Natural killer cell (primary cell): ENCODE data around the gene PAAF1. TPM values are rescaled to one million over a fixed set of nuclear protein-coding genes. Genes with fewer than 3 reads are reported as not detected.

Experiments
- ATAC-seq, 3 donors: fragments of 150-1000 bp in 2 of 3; fragments of 200-7000 bp in 1 of 3; cut with Tn5 transposase; 1 replicate in 1 of 3; 2 replicates in 2 of 3; pipeline ENCODE4 v1.10.0; 2021; ENCODE audit warnings: mild to moderate bottlenecking in 2 of 3, moderate library complexity in 2 of 3
- DNase-seq, 2 donors: peaks; one replicate each; pipeline versions ENCODE4 v3.0.0 to v3.0.0-alpha.2; 2013 to 2021; ENCODE audit warnings: mixed read lengths in 1 of 2
- H3K27ac ChIP-seq: one replicate; pipeline ENCODE4 v1.5.1; 2013; ENCODE audit warnings: mild to moderate bottlenecking, low read length
- H3K27me3 ChIP-seq: one replicate; pipeline ENCODE4 v1.6.1; 2013; ENCODE audit warnings: low read length; ENCODE audit not compliant: control insufficient read depth, insufficient read depth
- H3K36me3 ChIP-seq: one replicate; pipeline ENCODE4 v1.6.1; 2013; ENCODE audit warnings: low read length; ENCODE audit not compliant: control insufficient read depth, insufficient read depth
- H3K4me1 ChIP-seq: one replicate; pipeline ENCODE4 v1.6.1; 2013; ENCODE audit warnings: low read length; ENCODE audit not compliant: control insufficient read depth, insufficient read depth
- H3K4me3 ChIP-seq: one replicate; pipeline ENCODE4 v1.5.1; 2013; ENCODE audit warnings: low read length
- H3K9me3 ChIP-seq: one replicate; pipeline ENCODE4 v1.6.1; 2013; ENCODE audit warnings: low read length; ENCODE audit not compliant: control insufficient read depth, insufficient read depth
- H3K27ac Mint-ChIP-seq, 2 donors: one replicate each; pipeline ENCODE4 v1.8.0; 2022; ENCODE audit warnings: mild to moderate bottlenecking in 2 of 2, mixed read lengths in 2 of 2, moderate library complexity in 1 of 2
- H3K27me3 Mint-ChIP-seq, 2 donors: one replicate each; pipeline ENCODE4 v1.8.0; 2022; ENCODE audit warnings: low read depth in 2 of 2, mixed read lengths in 2 of 2
- H3K36me3 Mint-ChIP-seq: one replicate; pipeline ENCODE4 v1.8.0; 2022; ENCODE audit warnings: mixed read lengths
- H3K4me1 Mint-ChIP-seq, 2 donors: one replicate each; pipeline ENCODE4 v1.8.0; 2022; ENCODE audit warnings: mixed read lengths in 2 of 2
- H3K4me3 Mint-ChIP-seq: one replicate; pipeline ENCODE4 v1.8.0; 2022; ENCODE audit warnings: mild to moderate bottlenecking, moderate library complexity, mixed read lengths
- H3K9me3 Mint-ChIP-seq, 2 donors: one replicate each; pipeline ENCODE4 v1.8.0; 2022; ENCODE audit warnings: mixed read lengths in 2 of 2
- WGBS: methylation state at CpG from one replicate; pipeline ENCODE4 v1.1.7; 2013; ENCODE audit warnings: missing lambda C conversion rate; ENCODE audit not compliant: insufficient coverage; 5-methylcytosine and 5-hydroxymethylcytosine counted together
- intact Hi-C: fragments of 100-400 bp; cut with micrococcal nuclease; formaldehyde crosslinking; loops from one replicate; pipeline ENCODE4 v1.14.2; 2022
- total RNA-seq, 4 donors: library from RNA; stranded (reverse); fragments of 120-200 nt in 1 of 4; gene quantifications; one replicate each; pipeline versions ENCODE4 v1.2.3 to v1.2.4, GENCODE V29; 2013 to 2022
- TF ChIP-seq, protein P1 (sequence below): fragments of 200-600 bp; IDR thresholded peaks from one replicate; pipeline ENCODE4 v1.8.0; 2022; ENCODE audit warnings: antibody characterized with exemption

PAAF1 gene
- total RNA-seq, 3 donors from 2014 or later (not counting 1 experiment from before 2014, with no cell fraction given), result 12.0 to 14.9 (median 13.7) TPM

DNA sequence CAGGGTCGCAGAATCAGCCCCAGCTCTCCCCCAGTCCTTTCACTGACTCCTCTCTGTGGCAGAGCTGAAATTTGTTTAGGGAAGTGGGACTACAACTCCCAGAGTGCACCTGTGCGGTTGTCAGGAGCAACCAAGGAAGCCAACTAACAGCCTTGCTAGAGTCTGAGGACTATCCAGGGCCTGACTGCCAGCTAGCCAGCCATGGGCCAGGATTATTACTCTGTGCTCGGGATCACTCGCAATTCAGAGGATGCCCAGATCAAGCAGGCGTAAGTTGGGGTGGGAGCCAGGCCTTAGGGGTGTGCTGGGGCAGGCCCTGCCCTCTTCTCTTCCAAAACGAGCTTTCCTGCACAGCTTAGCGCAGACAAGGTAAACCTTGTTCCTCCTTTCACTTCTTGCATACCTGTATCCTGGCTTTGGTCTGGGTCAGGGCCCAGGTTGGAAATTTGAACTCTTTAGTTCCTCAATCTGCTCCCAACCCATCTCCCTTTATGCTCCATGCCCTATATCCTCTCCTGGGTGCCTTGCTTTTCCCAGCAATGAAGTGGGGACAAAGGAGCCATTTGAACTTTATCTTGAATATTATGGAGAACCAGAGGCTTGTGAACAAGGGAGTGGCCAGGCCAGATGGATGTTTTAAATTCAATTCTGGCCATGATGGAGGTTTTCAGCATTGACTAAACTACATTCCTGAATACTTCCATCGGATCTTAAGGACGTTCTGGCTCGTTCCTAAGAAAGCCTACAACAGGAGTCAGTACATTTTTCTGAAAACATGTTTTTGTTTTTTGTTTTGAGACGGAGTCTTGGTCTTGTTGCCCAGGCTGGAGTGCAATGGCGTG, 74.3 kb downstream of the PAAF1 start, which contains the start of gene DNAJB13:
Gene DNAJB13, plus strand, starts transcription at position 158 of the 842 bp plus-strand sequence. Its CDS starts 44 bp downstream, at position 202.
- Mint-ChIP-seq H3K36me3 (no peaks in the 10 kb centered on the region), H3K27me3 (peaks cover 4 to 6% of the 10 kb centered on the region in 2 donors), H3K9me3 (no peaks in the 10 kb centered on the region), H3K4me3 (no peak within 1 kb of the TSS), H3K4me1 (no peaks in the 10 kb centered on the region), H3K27ac (peak within 1 kb of the TSS in 1 of 2 donors; percentile 30)
- Histone ChIP-seq H3K27ac (no peak within 1 kb of the TSS), H3K27me3 (no peaks in the 10 kb centered on the region), H3K36me3 (no peaks in the 10 kb centered on the region), H3K4me3 (no peak within 1 kb of the TSS), H3K9me3 (no peaks in the 10 kb centered on the region), H3K4me1 (no peaks in the 10 kb centered on the region)
- intact Hi-C loops, result no loop called here
- TF ChIP-seq, protein P1, sequence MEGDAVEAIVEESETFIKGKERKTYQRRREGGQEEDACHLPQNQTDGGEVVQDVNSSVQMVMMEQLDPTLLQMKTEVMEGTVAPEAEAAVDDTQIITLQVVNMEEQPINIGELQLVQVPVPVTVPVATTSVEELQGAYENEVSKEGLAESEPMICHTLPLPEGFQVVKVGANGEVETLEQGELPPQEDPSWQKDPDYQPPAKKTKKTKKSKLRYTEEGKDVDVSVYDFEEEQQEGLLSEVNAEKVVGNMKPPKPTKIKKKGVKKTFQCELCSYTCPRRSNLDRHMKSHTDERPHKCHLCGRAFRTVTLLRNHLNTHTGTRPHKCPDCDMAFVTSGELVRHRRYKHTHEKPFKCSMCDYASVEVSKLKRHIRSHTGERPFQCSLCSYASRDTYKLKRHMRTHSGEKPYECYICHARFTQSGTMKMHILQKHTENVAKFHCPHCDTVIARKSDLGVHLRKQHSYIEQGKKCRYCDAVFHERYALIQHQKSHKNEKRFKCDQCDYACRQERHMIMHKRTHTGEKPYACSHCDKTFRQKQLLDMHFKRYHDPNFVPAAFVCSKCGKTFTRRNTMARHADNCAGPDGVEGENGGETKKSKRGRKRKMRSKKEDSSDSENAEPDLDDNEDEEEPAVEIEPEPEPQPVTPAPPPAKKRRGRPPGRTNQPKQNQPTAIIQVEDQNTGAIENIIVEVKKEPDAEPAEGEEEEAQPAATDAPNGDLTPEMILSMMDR, result no peak
- peak in 2 of 3 donors; percentile 36 to 42 for ATAC-seq
- peak in 1 of 2 donors; percentile 44 for DNase-seq
- WGBS, result 94% methylated on average over 12 of the region's 12 CpGs

DNA sequence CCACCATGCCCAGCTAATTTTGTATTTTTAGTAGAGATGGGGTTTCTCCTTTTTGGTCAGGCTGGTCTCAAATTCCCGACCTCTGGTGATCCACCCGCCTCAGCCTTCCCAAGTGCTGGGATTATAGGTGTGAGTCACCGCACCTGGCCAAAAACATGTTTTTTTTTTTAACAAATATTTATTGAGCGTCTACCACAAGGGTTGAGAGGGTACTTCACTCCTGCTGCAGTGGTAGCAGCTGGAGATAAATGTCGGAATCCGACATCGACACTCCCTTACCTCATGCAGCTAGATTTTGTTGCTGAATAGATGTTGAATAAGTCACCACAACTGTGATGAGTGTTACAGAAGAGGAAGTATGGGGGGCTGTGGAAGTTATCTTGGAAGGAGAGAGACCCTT, 75.0 kb downstream of the PAAF1 start:
- intact Hi-C loops, result no loop called here

DNA sequence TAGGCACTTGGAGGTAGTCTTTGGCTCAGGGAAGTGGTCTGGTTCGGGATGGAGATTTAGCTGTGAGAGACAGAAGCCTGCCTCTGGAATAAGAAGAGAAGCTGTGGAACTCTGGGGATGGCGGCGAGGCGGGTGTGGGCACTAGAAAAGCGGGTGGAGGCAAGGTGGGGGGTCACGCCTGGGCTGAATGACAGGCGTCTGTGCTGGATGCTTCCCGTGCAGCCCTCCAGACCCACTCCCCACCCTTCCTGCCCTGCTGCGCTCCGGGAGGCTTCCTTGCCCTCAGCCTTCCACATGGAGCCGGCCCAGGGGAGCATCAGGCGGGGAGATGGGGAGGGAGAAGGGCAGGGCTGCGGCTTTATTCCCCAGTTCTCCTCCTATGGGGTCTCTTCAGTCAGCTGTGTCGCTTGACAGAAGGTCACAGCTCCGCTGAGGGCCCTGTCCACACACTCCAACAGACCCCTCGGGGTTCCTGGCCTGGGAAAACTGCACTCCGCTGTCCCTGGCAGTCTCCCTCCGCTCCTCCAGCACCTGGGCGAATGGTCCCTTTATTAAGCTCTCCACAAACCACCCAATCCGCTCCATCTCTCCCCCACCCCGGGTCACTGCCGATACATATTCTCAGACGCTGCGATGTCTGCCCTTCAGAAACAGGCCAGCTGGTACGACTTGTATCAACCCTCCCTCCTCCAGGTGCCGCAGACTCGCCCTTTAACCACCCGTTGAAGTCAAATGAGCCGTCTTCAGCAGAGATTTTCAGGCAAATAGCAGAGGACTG, 80.3 kb downstream of the PAAF1 start:
- Histone ChIP-seq H3K9me3 (no peaks in the 10 kb centered on the region), H3K4me3 (no peak overlapping the region), H3K4me1 (no peaks in the 10 kb centered on the region), H3K27me3 (no peaks in the 10 kb centered on the region), H3K27ac (no peak overlapping the region), H3K36me3 (no peaks in the 10 kb centered on the region)
- H3K36me3 Mint-ChIP-seq, result no peaks in the 10 kb centered on the region
- no peaks in the 10 kb centered on the region for H3K9me3 Mint-ChIP-seq
- WGBS, result 59% methylated on average over 28 of the region's 29 CpGs
- ATAC-seq (peak in 1 of 3 donors; percentile 15), DNase-seq (no peak)
- H3K4me3 Mint-ChIP-seq, result peak overlapping the region; percentile 53
- TF ChIP-seq, protein P1, result no peak
- peaks cover 17 to 29% of the 10 kb centered on the region in 2 donors for H3K27me3 Mint-ChIP-seq
- no peak overlapping the region for H3K27ac Mint-ChIP-seq
- H3K4me1 Mint-ChIP-seq, result peaks cover 5% of the 10 kb centered on the region in 2 donors
- intact Hi-C loops, result no loop called here

More for the DNA sequence above, 75.0 kb downstream of the PAAF1 start:
- no peak for DNase-seq
- no peak overlapping the region for H3K27ac ChIP-seq
- TF ChIP-seq, protein P1, result no peak
- no peaks in the 10 kb centered on the region for H3K4me1 Mint-ChIP-seq
- no peaks in the 10 kb centered on the region for H3K36me3 Mint-ChIP-seq
- H3K27me3 ChIP-seq, result no peaks in the 10 kb centered on the region
- no peak overlapping the region for H3K4me3 Mint-ChIP-seq
- H3K27me3 Mint-ChIP-seq, result peaks cover 9 to 11% of the 10 kb centered on the region in 2 donors
- no peaks in the 10 kb centered on the region for H3K9me3 ChIP-seq
- H3K9me3 Mint-ChIP-seq, result no peaks in the 10 kb centered on the region
- ATAC-seq, result no peak
- no peaks in the 10 kb centered on the region for H3K36me3 ChIP-seq
- 87% methylated on average over 4 of the region's 7 CpGs for WGBS
- H3K4me1 ChIP-seq, result no peaks in the 10 kb centered on the region
- H3K27ac Mint-ChIP-seq, result no peak overlapping the region
- H3K4me3 ChIP-seq, result no peak overlapping the region
